ENCODE data around the gene BBS5. TPM values are rescaled to one million over a fixed set of nuclear protein-coding genes. Genes with fewer than 3 reads are reported as not detected.
"Not testable (repeated sequence)": the region's sequence is repeated elsewhere in the genome, so short reads cannot be mapped to it uniquely, and the experiment has no call there.

BBS5 gene
- total and polyA plus RNA-seq, 10 donors: 2.9 to 11.4 (median 6.2) TPM

- intact Hi-C loops (cut with DNase I; ENCODE audit: low total_unique reads): no loop called here
- TF ChIP-seq CTCF (IDR thresholded peaks at IDR 0.05 in 8 of 11, conservative IDR thresholded peaks at IDR 0.05 in 3 of 11) (no peak), POLR2AphosphoS5 (IDR thresholded peaks at IDR 0.05) (no peak), POLR2A (IDR thresholded peaks at IDR 0.05) (no peak)
- no peaks in the 10 kb centered on the region for H3K9me3 ChIP-seq
- H3K36me3 ChIP-seq: no peaks in the 10 kb centered on the region
- no peak overlapping the region for H3K27ac ChIP-seq
- no peak for DNase-seq
- H3K4me1 ChIP-seq: no peaks in the 10 kb centered on the region
- no peak overlapping the region for H3K4me3 ChIP-seq
- H3K27me3 ChIP-seq (replicated peaks in 1 of 7): peaks cover 0 to 14% (median 0%) of the 10 kb centered on the region in 7 donors
Measured at GRCh38 chr2:169446452-169446851, 32.8 kb upstream of the BBS5 start.

DNA sequence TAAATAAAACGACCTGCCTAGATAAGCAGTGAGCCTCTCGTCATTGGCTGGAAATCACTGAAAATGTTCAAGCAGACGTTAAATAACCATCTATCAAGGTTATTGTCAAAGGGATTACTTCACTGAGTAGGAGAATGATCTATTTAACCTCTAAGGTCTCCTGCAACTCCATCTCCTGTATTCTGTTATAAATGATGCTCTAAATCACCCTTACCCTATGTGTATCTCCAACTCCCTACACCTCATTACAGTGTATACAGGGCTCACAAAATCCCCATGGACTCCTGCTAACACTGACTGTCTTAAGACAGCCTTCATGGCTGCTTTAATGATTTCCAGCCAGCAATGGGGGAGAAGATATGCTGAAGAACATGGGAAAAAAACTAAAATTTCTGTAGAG is 31.0 kb upstream of the BBS5 start:
- H3K4me1 ChIP-seq: no peaks in the 10 kb centered on the region
- no peak overlapping the region for H3K4me3 ChIP-seq
- TF ChIP-seq CTCF (IDR thresholded peaks at IDR 0.05 in 8 of 11, conservative IDR thresholded peaks at IDR 0.05 in 3 of 11): no peak
- no peak for TF ChIP-seq POLR2A (IDR thresholded peaks at IDR 0.05)
- TF ChIP-seq POLR2AphosphoS5 (IDR thresholded peaks at IDR 0.05): no peak
- intact Hi-C loops (cut with DNase I; ENCODE audit: low total_unique reads): no loop called here
- H3K9me3 ChIP-seq: no peaks in the 10 kb centered on the region
- H3K27me3 ChIP-seq (replicated peaks in 1 of 7): peaks cover 0 to 6% (median 0%) of the 10 kb centered on the region in 7 donors
- H3K27ac ChIP-seq: no peak overlapping the region
- DNase-seq: no peak
- WGBS, 5 donors: 35 to 60% (median 60%) methylated on average over 3 of the region's 3 CpGs
- no peaks in the 10 kb centered on the region for H3K36me3 ChIP-seq

GRCh38 chr2:169448865-169449264 is 30.4 kb upstream of the BBS5 start:
- no peaks in the 10 kb centered on the region for H3K4me1 ChIP-seq
- no peak overlapping the region for H3K27ac ChIP-seq
- TF ChIP-seq CTCF (IDR thresholded peaks at IDR 0.05 in 8 of 11, conservative IDR thresholded peaks at IDR 0.05 in 3 of 11) (no peak), POLR2AphosphoS5 (IDR thresholded peaks at IDR 0.05) (no peak), POLR2A (IDR thresholded peaks at IDR 0.05) (no peak)
- intact Hi-C loops (cut with DNase I; ENCODE audit: low total_unique reads): no loop called here
- no peak for DNase-seq
- no peaks in the 10 kb centered on the region for H3K36me3 ChIP-seq
- H3K9me3 ChIP-seq: no peaks in the 10 kb centered on the region
- H3K27me3 ChIP-seq (replicated peaks in 1 of 7): peaks cover 0 to 6% (median 0%) of the 10 kb centered on the region in 7 donors
- WGBS, 5 donors: 84 to 98% (median 92%) methylated on average over 1 of the region's 1 CpG
- H3K4me3 ChIP-seq: no peak overlapping the region

DNA sequence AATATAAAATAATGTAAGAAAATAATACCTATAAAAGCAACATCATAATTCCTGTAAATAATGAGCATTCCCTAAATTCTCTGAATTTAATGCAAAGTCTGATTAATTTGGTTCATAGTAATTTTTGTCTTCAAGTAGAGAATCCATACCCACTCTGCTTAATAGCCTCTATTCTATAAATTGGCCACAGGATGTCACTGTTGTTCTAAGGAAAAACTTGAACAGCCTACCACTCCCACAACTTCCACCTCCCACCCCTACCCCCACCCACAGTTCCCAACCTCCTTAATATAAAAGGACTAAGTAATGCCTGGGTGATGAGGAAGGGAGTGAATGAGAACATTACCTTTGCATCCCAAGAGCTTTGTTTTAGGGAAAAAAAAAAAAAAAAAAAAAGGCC is 27.2 kb upstream of the BBS5 start:
- Histone ChIP-seq H3K4me1 (no peaks in the 10 kb centered on the region), H3K27me3 (replicated peaks in 1 of 7) (peaks cover 0 to 6% (median 0%) of the 10 kb centered on the region in 7 donors), H3K9me3 (no peaks in the 10 kb centered on the region), H3K4me3 (no peak overlapping the region), H3K27ac (no peak overlapping the region), H3K36me3 (no peaks in the 10 kb centered on the region)
- TF ChIP-seq POLR2A (IDR thresholded peaks at IDR 0.05): no peak
- peak in 8 of 11 experiments; percentile 8 to 43 (median 25) for TF ChIP-seq CTCF (IDR thresholded peaks at IDR 0.05 in 8 of 11, conservative IDR thresholded peaks at IDR 0.05 in 3 of 11)
- DNase-seq: no peak
- intact Hi-C loops (cut with DNase I; ENCODE audit: low total_unique reads): no loop called here

- 82 to 94% (median 89%) methylated on average over 3 to 9 of the region's 9 CpGs for WGBS, 5 donors
- H3K9me3 ChIP-seq; DNase-seq; intact Hi-C loops (cut with DNase I; ENCODE audit: low total_unique reads); H3K4me3 ChIP-seq; H3K4me1 ChIP-seq; H3K36me3 ChIP-seq; H3K27ac ChIP-seq; H3K27me3 ChIP-seq (replicated peaks in 1 of 7): not testable (repeated sequence)
Measured at GRCh38 chr2:169453044-169453443, 26.2 kb upstream of the BBS5 start.
